K562 (cell line): ENCODE measurements around the gene GALNT18. TPM values are rescaled to one million over a fixed set of nuclear protein-coding genes. Genes with fewer than 3 reads are reported as not detected.

ENCODE experiments used
- ATAC-seq: fragments of 200-7000 bp; cut with Tn5 transposase; 3 replicates; pipeline ENCODE4 v1.9.1; 2020; ENCODE audit warnings: moderate library complexity
- BruUV-seq: library from RNA; stranded (reverse); fragments of 400-500 nt; replicated peaks from 2 replicates; lab custom pipeline; 2021; lab: Mats Ljungman, UMichigan
- CTCF ChIA-PET: fragments of 300-600 bp; formaldehyde crosslinking; extraction: SDS; loops from one replicate; lab custom pipeline; 2021; ENCODE audit warnings: low intra/inter-chr PET ratio; lab: Yijun Ruan, JAX
- POLR2A ChIA-PET: fragments of 300-600, 350-650 bp; sonication (Branson Sonifier 250); formaldehyde crosslinking; extraction: SDS; loops from one replicate; lab custom pipeline; 2021; ENCODE audit warnings: antibody characterized with exemption, inconsistent platforms; lab: Yijun Ruan, JAX
- DNase-seq, 4 experiments: peaks; one replicate each; pipeline versions ENCODE4 v3.0.0 to v3.0.0-alpha.2; 2011 to 2018; ENCODE audit warnings: low spot score in 3 of 4, mixed read lengths in 3 of 4; ENCODE audit errors: extremely low read depth in 1 of 4
- FAIRE-seq: peaks from 2 replicates; lab custom pipeline; 2011; peaks lifted over from hg19 to GRCh38; lab: Jason Lieb, UNC
- H2AFZ ChIP-seq: 2 replicates; pipeline ENCODE4 v1.6.0; 2011; ENCODE audit warnings: low read depth, low read length, control low read depth, inconsistent platforms
- H3K27ac ChIP-seq: fragments of 200-600 bp; 3 replicates; pipeline ENCODE4 v1.8.0; 2011; ENCODE audit warnings: low read depth, mild to moderate bottlenecking, control low read depth, inconsistent platforms, low read length, moderate library complexity, mixed read lengths; ENCODE audit errors: extremely low read depth
- H3K27me3 ChIP-seq, 2 experiments: fragments of 300-600 bp in 1 of 2; 2 replicates in 1 of 2; 3 replicates in 1 of 2; pipeline versions ENCODE4 v1.6.0 to v1.8.0; 2011; ENCODE audit warnings: inconsistent platforms in 2 of 2, low read length in 2 of 2, mild to moderate bottlenecking in 1 of 2, mixed read lengths in 1 of 2, moderate library complexity in 1 of 2; ENCODE audit not compliant: control insufficient read depth in 2 of 2, insufficient read depth in 2 of 2
- H3K36me3 ChIP-seq: fragments of 300-600 bp; 3 replicates; pipeline ENCODE4 v1.8.0; 2011; ENCODE audit warnings: mild to moderate bottlenecking, low read length, inconsistent platforms; ENCODE audit not compliant: control insufficient read depth, insufficient read depth
- H3K4me1 ChIP-seq, 2 experiments: fragments of 200-600 bp in 1 of 2; replicated peaks in 1 of 2; 2 replicates in 1 of 2; 3 replicates in 1 of 2; pipeline versions ENCODE4 v1.5.1 to v1.8.0; 2011; ENCODE audit warnings: inconsistent platforms in 2 of 2, low read length in 2 of 2, mild to moderate bottlenecking in 1 of 2, mixed read lengths in 1 of 2, moderate library complexity in 1 of 2; ENCODE audit not compliant: control insufficient read depth in 2 of 2, insufficient read depth in 2 of 2
- H3K4me2 ChIP-seq: 2 replicates; pipeline ENCODE4 v1.6.1; 2011; ENCODE audit warnings: low read length, control low read depth, inconsistent platforms, mixed read lengths; ENCODE audit not compliant: insufficient read depth
- H3K4me3 ChIP-seq: fragments of 200-600 bp; sonication (generic), shearing (Covaris generic); 2 replicates; pipeline ENCODE4 v1.5.1; 2016; ENCODE audit warnings: control low read depth, inconsistent platforms
- H3K79me2 ChIP-seq: fragments of 200-600 bp; 3 replicates; pipeline ENCODE4 v1.8.0; 2011; ENCODE audit warnings: low read length, inconsistent platforms; ENCODE audit not compliant: control insufficient read depth, insufficient read depth
- H3K9ac ChIP-seq, 2 experiments: 2 replicates each; pipeline versions ENCODE4 v1.6.0 to v1.6.1; 2011; ENCODE audit warnings: low read depth in 2 of 2, low read length in 2 of 2, control low read depth in 1 of 2, inconsistent platforms in 1 of 2, mild to moderate bottlenecking in 1 of 2, mixed read lengths in 1 of 2; ENCODE audit not compliant: insufficient read depth in 1 of 2
- H3K9me1 ChIP-seq: one replicate; pipeline ENCODE4 v1.6.0; 2011; ENCODE audit warnings: inconsistent platforms, mild to moderate bottlenecking, low read length, moderate library complexity; ENCODE audit not compliant: control insufficient read depth, insufficient read depth
- H3K9me3 ChIP-seq: replicated peaks from 2 replicates; pipeline ENCODE4 v1.5.1; 2011; ENCODE audit warnings: low read depth, low read length, inconsistent platforms; ENCODE audit not compliant: control insufficient read depth, insufficient read depth
- H4K20me1 ChIP-seq: replicated peaks from 2 replicates; pipeline ENCODE4 v1.6.1; 2011; ENCODE audit warnings: low read length, inconsistent platforms, mixed read lengths; ENCODE audit not compliant: control insufficient read depth, insufficient read depth
- CREBBP ChIP-seq: IDR thresholded peaks from one replicate; pipeline ENCODE4 v1.6.1; 2012; ENCODE audit warnings: low read depth, mild to moderate bottlenecking, control low read depth, inconsistent platforms, low read length
- KAT8 ChIP-seq: fragments of 450-650 bp; IDR thresholded peaks from 2 replicates; pipeline ENCODE4 v1.6.1; 2016; ENCODE audit warnings: low read depth, mild to moderate bottlenecking
- MAFK ChIP-seq: IDR thresholded peaks from 2 replicates; pipeline ENCODE4 v1.6.1; 2011; ENCODE audit warnings: low read length, improper control_type of control experiment
- MTA2 ChIP-seq: fragments of 450-650 bp; IDR thresholded peaks from 2 replicates; pipeline ENCODE4 v1.6.1; 2016; ENCODE audit warnings: low read depth
- RUNX1 ChIP-seq: sonication (generic); IDR thresholded peaks from 2 replicates; pipeline ENCODE4 v1.6.1; 2016; ENCODE audit warnings: antibody characterized with exemption, low read depth
- TOE1 ChIP-seq, 2 experiments: fragments of 450-650 bp in 1 of 2; sonication (generic) in 1 of 2; formaldehyde crosslinking in 1 of 2; IDR thresholded peaks; 2 replicates each; pipeline versions ENCODE4 v1.7.1 to v1.8.0; 2016 to 2022; ENCODE audit warnings: borderline replicate concordance in 2 of 2, mild to moderate bottlenecking in 2 of 2, antibody characterized with exemption in 1 of 2, inconsistent platforms in 1 of 2, low read depth in 1 of 2, missing genetic modification reagents in 1 of 2, moderate library complexity in 1 of 2
- ZBTB8A ChIP-seq: fragments of 450-650 bp; IDR thresholded peaks from 2 replicates; pipeline ENCODE4 v1.6.1; 2018; ENCODE audit warnings: mild to moderate bottlenecking, moderate library complexity; ENCODE audit not compliant: partially characterized antibody
- ZC3H11A ChIP-seq: IDR thresholded peaks from 2 replicates; pipeline ENCODE4 v1.6.1; 2012; ENCODE audit warnings: low read depth, low read length, improper control_type of control experiment
- ZNF24 ChIP-seq: fragments of 450-650 bp; IDR thresholded peaks from 2 replicates; pipeline ENCODE4 v1.6.1; 2016
- WGBS: fragments of 100-300 bp; shearing (Covaris generic); methylation state at CpG from one replicate; pipeline ENCODE4 v1.1.6; 2016; ENCODE audit warnings: low coverage, mixed read lengths; ENCODE audit not compliant: insufficient coverage; ENCODE audit errors: missing lambda C conversion rate; 5-methylcytosine and 5-hydroxymethylcytosine counted together
- in situ Hi-C: fragments of 300-500 bp; cut with MboI; formaldehyde crosslinking; loops from 4 replicates; pipeline ENCODE4 v1.15.0; 2018; ENCODE audit warnings: inconsistent platforms, mixed read lengths
- intact Hi-C: fragments of 100-400 bp; cut with micrococcal nuclease; formaldehyde crosslinking; loops from 2 replicates; pipeline ENCODE4 v1.14.2; 2022
- polyA plus RNA-seq, 8 experiments: library from polyadenylated mRNA; depleted of rRNA in 4 of 8; stranded (reverse) in 5 of 8; unstranded in 3 of 8; fragments of >200 nt; fragmentation: Nextera tagmentation in 2 of 8; fragmentation: Illumina TruSeq in 1 of 8; extraction: Ambion mirVana in 2 of 8; extraction: Trizol in 1 of 8; gene quantifications; 2 replicates each; pipeline versions ENCODE4 v1.2.1 to v1.2.3, GENCODE V29; 2011 to 2014; ENCODE audit warnings: inconsistent platforms in 1 of 8, missing spikeins in 1 of 8
- total RNA-seq, 7 experiments: library from RNA; depleted of rRNA in 6 of 7; stranded (reverse); fragments of >200 nt in 6 of 7; fragmentation: Illumina TruSeq in 2 of 7; extraction: Trizol in 2 of 7; gene quantifications; 2 replicates each; pipeline versions ENCODE4 v1.2.1 to v1.2.3, GENCODE V29; 2011 to 2021; ENCODE audit warnings: low replicate concordance in 1 of 7
- TF ChIP-seq, protein P1 (sequence below): fragments of 250-450 bp; sonication (Bioruptor Pico); IDR thresholded peaks from 2 replicates; pipeline ENCODE4 v1.4.0; 2020

Gene GALNT18
- total and polyA plus RNA-seq, 9 of the 15 experiments (the other 6 are each of a cell fraction or from before 2014, with no cell fraction given) = not detected

DNA sequence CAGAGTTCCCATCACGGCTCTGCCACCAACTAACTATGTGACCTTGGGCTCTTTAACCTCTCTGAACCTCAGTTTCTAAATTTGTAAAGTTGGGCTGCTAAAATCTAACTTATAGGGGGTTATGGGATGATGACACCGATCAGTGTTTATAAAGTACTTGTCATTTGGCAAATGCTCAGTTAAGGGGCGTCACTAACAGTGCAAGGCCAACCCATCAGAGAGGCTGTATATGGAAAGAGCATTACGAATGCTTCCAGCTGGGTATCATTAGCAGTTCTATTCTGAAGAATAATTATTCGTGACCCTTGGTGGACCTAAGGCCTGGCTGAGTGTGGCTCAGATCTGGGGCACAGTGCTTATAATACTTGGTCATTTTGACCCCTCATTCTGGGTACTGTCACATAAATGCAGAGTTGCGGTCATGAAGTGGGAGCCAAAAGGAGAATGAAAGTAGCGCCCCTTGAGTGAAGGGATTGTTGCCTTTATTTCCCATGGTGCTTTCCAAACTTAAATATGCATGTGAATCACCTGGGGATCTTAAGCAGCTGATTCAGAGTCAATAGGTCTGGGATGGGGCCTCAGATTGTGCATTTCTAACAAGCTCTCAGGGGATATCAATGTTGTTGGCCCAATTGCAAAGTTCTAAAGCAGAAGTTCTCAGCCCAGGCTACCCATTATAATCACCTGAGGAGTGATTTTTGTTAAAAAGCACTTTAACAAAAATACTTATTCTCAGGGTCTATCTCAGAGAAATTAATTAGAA, 384.6 kb downstream of the GALNT18 start:
- Histone ChIP-seq H3K9me3 (no peaks in the 10 kb centered on the region), H3K36me3 (no peaks in the 10 kb centered on the region), H3K4me1 (no peaks in the 10 kb centered on the region), H3K4me2 (no peak overlapping the region), H3K4me3 (no peak overlapping the region), H3K9ac (no peak overlapping the region), H3K27me3 (peaks cover 2 to 33% of the 10 kb centered on the region in 2 experiments; a peak in 4 of 5 replicates), H3K9me1 (no peaks in the 10 kb centered on the region), H3K27ac (no peak overlapping the region), H2AFZ (no peak overlapping the region), H4K20me1 (no peaks in the 10 kb centered on the region), H3K79me2 (no peaks in the 10 kb centered on the region)
- BruUV-seq = no TSS peak
- DNase-seq = no peak
- in situ Hi-C loops (no loop called here), intact Hi-C loops (no loop called here)
- ATAC-seq = no peak
- POLR2A ChIA-PET = no interaction called here
- WGBS = 2% methylated on average over 7 of the region's 7 CpGs
- CTCF ChIA-PET = no interaction called here
- TF ChIP-seq MTA2 (no peak), MAFK (no peak), CREBBP (no peak), ZBTB8A (no peak), TOE1 (IDR thresholded peaks at IDR 0.05; ENCODE audit: borderline replicate concordance) (no peak), TOE1 (CRISPR knock-in tag; IDR thresholded peaks at IDR 0.05; ENCODE audit: borderline replicate concordance, low read depth) (no peak), RUNX1 (no peak), ZC3H11A (no peak), KAT8 (no peak), ZNF24 (no peak)
- TF ChIP-seq, protein P1, sequence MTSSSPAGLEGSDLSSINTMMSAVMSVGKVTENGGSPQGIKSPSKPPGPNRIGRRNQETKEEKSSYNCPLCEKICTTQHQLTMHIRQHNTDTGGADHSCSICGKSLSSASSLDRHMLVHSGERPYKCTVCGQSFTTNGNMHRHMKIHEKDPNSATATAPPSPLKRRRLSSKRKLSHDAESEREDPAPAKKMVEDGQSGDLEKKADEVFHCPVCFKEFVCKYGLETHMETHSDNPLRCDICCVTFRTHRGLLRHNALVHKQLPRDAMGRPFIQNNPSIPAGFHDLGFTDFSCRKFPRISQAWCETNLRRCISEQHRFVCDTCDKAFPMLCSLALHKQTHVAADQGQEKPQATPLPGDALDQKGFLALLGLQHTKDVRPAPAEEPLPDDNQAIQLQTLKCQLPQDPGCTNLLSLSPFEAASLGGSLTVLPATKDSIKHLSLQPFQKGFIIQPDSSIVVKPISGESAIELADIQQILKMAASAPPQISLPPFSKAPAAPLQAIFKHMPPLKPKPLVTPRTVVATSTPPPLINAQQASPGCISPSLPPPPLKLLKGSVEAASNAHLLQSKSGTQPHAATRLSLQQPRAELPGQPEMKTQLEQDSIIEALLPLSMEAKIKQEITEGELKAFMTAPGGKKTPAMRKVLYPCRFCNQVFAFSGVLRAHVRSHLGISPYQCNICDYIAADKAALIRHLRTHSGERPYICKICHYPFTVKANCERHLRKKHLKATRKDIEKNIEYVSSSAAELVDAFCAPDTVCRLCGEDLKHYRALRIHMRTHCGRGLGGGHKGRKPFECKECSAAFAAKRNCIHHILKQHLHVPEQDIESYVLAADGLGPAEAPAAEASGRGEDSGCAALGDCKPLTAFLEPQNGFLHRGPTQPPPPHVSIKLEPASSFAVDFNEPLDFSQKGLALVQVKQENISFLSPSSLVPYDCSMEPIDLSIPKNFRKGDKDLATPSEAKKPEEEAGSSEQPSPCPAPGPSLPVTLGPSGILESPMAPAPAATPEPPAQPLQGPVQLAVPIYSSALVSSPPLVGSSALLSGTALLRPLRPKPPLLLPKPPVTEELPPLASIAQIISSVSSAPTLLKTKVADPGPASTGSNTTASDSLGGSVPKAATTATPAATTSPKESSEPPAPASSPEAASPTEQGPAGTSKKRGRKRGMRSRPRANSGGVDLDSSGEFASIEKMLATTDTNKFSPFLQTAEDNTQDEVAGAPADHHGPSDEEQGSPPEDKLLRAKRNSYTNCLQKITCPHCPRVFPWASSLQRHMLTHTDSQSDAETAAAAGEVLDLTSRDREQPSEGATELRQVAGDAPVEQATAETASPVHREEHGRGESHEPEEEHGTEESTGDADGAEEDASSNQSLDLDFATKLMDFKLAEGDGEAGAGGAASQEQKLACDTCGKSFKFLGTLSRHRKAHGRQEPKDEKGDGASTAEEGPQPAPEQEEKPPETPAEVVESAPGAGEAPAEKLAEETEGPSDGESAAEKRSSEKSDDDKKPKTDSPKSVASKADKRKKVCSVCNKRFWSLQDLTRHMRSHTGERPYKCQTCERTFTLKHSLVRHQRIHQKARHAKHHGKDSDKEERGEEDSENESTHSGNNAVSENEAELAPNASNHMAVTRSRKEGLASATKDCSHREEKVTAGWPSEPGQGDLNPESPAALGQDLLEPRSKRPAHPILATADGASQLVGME = no peak
- FAIRE-seq = no peak
